Measurements from ENCODE around the gene ZNF221.

GRCh38 chr19:43901395-43902390, 49.3 kb upstream of the ZNF221 start:
- TF ChIP-seq EZH2 (IDR thresholded peaks at IDR 0.05; ENCODE audit: insufficient read depth, poor library complexity, severe bottlenecking) (no peak), EZH2phosphoT487 (IDR thresholded peaks at IDR 0.05; ENCODE audit: insufficient read depth, low read depth) (no peak)
